NCI-H460 (cell line): ENCODE measurements around the gene CD84. TPM values are rescaled to one million over a fixed set of nuclear protein-coding genes. Genes with fewer than 3 reads are reported as not detected.
"Not testable (repeated sequence)": the region's sequence is repeated elsewhere in the genome, so short reads cannot be mapped to it uniquely, and the experiment has no call there.

Experiments
- DNase-seq: peaks from one replicate; pipeline ENCODE4 v3.0.0-alpha.2; 2016; ENCODE audit warnings: low read depth; ENCODE audit errors: extremely low read depth
- total RNA-seq: library from RNA; depleted of rRNA; stranded (reverse); fragments of >200 nt; shearing (Covaris generic); gene quantifications from 2 replicates; pipeline ENCODE4 v1.2.3, GENCODE V29; 2014

Gene CD84
- total RNA-seq, 1 experiment from 2014 or later = not detected

GRCh38 chr1:160612613-160613218 is 33.4 kb upstream of the CD84 start:
- DNase-seq = no peak

GRCh38 chr1:160610569-160611242 is 31.4 kb upstream of the CD84 start:
- DNase-seq = no peak

DNA sequence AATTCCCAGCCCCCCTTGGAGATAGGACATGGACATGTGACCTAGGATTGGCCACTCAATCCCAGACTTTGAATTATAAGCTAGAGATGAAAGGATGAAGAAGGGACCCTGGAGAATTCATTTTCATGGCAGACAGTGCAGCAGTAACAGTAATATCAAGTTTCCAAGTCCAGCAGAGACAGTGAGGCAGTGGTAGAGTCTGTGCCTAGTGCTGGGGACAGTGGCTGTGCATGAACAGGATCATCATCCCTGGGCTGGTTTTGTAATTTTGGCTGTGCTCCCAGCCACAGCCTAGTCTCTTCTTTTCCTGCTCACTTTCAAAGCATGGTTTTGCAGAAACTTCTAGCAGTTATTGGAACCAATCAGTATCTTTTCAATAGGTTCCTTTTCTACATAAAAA is 29.6 kb upstream of the CD84 start:
- no peak for DNase-seq

- no peak for DNase-seq
Observed at GRCh38 chr1:160608514-160608913, 29.2 kb upstream of the CD84 start.

DNA sequence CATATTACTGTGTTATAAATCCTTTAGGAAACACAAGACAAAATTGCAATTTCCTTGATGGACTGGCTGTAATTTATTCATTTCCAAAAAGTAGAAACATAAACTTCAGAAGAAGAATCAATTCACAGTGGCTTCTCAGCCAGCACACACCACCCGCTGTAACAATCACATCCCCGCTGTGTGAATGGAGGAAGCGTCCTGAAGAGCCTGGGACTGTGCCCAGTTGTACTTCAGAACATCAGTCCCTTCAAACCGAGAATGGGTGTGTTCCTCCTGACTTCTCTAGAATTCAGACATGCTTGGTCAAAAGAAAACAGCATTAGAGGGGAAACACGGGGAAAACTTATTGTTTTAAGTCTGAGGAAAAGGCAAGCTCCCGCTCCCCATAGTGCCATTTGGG is 28.8 kb upstream of the CD84 start:
- DNase-seq = no peak

DNA sequence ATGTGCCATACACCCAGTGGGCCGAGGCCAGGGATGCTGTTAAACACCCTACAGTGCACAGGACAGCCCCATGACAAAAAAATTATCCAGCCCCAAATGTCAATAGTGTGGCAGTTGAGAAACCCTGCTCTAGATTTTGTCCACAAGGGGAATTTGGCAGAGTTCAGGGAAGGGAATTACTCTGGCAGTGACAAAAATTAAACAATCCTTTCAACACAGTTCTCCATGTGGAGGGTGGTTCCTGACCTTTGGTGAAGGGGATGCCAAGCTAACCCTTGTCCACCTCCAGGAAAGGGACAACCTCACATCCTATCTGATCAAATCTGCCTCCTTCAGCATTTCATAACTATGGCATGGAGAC is 28.4 kb upstream of the CD84 start:
- no peak for DNase-seq

DNA sequence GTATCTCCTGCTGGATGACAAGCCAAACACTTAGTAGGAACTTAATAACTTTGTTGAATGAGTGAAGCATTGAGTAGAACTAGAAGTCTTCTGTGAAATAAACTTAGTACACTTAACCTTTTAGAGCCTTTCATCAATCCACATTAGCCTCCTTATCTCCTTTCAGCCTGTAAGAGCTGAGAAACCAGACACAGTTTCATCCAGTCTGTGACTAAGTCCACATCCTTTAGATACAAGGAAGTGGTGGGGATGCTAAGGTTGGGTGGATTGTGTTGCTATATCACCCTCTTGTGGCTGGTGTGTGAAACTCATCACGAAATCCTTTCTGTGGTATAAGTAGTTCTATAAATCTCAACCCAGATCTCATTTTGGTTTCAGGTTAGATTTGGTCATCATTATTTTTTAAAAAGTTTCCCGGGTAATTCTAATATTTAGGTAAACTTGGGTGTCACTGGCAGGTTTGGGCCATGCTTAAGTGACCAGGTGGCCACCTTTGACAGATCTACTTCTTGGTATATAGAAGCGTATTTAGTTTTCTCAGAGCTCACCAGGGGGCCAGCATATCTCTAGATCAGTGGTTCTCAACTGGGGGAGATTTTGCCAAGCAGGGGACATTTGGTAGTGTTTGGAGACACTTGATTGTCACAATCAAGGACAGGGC is 27.8 kb upstream of the CD84 start:
- peak; percentile 70 for DNase-seq

DNA sequence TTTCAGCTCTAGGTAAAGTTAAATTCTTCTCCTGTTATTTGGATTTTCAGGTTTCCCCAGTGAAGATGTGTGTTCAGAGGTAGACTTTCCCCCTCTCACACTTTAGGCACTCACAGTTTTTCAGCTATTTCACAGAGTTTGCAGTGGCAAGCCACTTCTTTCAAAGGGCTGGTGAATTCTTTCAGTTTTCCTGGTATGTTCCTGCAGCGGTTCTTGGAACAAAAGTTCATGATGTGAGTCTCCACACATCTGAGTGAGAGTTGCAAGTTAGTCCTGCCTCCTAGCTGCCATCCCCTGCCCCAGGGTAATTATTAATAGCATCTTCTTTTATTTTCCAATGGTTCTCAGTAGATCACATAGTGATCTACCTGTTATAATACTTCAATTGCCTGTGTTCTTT is 27.3 kb upstream of the CD84 start:
- DNase-seq = no peak

DNA sequence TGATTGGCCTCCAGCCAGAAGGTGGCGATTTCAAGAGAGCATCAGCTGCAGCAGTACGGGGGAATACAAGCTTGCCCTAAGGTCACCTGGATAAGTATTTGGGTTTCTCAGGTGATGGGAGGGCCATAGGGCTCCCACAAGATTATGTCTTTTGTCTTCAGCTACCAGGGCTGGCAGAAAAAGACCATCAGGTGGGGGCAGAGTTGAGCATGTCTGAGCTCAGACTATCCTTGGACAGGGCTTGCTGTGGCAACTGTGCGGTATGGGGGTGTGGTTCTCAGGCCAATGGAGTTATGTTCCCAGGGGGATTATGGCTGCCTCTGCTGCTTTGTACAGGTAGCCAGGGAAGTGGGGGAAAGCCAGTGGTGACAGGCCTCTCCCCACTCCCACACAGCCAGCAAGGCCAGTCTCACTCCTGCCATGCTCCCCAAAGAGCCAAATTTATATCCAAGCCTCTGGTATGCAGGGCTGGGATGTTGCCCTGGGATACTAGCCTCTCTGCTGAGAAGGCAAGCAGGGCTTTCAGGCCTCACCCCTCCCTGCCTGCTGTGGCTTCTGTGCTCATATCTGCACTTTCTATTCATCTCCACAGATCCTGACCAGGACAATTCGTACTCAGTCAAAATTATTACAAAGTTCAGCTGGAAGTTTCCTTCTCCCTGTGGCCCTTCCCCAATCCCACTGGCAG is 26.6 kb upstream of the CD84 start:
- no peak for DNase-seq

- no peak for DNase-seq
Observed at GRCh38 chr1:160605205-160605604, 25.9 kb upstream of the CD84 start.

- no peak for DNase-seq
Observed at GRCh38 chr1:160597705-160598104, 18.4 kb upstream of the CD84 start.

GRCh38 chr1:160597051-160597450 is 17.8 kb upstream of the CD84 start:
- DNase-seq = no peak

DNA sequence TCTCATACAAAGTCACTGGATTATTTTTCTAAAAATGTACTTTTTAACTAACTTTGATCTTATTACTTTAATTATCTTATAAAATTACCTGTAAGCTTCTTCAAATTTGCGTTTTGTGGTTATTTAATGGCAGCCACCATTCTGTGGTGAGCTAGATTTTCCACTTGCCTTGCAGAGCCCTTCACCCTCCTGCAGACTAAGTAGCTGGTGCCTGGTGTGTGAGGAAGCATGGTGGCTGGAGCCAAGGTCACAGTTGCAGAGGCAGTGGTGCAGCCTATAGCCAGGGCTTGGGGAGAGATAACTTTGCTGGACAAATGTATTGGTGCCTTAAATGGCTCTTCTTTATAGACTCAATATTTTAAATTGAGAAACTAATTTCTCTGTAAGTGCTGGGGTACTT is 11.2 kb upstream of the CD84 start:
- no peak for DNase-seq

DNA sequence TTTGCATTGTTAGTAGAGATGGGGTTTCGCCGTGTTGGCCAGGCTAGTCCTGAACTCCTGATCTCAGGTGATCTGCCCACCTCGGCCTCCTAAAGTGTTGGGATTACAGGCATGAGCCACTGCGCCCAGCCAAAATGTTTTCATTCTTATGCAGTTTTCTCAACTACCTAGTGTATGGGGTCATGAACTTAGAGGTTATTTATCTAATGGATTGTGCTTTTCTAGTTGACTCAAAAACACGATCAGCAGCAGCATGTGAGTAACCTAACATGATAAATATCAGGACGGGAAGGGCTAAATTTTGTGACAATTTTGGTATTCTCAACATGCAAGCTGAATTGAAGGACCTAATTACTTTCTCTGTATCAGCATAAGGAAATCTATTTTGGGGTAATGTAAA is 9.2 kb upstream of the CD84 start:
- DNase-seq = no peak

DNA sequence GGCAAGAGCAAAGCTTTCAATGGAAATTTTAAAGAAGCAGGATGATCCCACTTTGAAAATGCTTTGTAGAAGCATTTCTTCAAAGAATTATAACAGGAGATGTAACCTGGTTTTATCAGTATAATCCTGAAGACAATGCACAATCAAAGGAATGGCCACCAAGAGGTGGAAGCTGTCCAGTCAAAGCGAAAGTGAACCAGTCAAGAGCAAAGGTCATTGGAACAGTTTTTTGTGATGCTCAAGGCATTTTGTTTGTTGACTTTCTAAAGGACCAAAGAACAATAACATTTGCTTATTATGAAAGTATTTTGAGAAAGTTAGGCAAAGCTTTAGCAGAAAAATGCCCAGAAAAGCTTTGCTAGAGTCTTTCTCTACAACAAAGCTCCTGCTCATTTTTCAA is 5.5 kb upstream of the CD84 start:
- no peak for DNase-seq

GRCh38 chr1:160582976-160583375 is 3.7 kb upstream of the CD84 start:
- DNase-seq = not testable (repeated sequence)

- DNase-seq = no peak
Observed at GRCh38 chr1:160581961-160582360, 2.7 kb upstream of the CD84 start.

GRCh38 chr1:160580221-160580812 is 1.0 kb upstream of the CD84 start:
- no peak for DNase-seq

GRCh38 chr1:160578525-160579191 is 638 bp downstream of the CD84 start:
- DNase-seq = no peak

DNA sequence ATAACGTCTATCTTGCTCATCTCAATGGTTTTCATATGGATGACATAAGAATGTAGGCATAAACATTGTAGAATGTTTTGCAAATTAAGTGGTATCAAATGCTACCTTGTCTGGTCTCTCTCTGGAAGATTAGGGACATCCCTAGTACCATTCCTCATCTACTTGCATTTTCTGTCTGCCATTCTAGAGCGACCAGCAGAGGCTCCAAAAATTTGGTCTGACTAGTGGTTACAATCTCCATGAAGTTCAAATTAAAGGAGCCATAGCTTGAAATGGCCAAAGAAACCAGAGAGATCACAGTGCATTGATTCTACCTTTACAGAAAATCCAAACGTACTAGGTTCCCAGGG is 1.1 kb downstream of the CD84 start:
- no peak for DNase-seq

- DNase-seq = no peak
Observed at GRCh38 chr1:160577671-160578070, 1.6 kb downstream of the CD84 start.
